Kidney (tissue), 14 donors: ENCODE data around the gene AP1M1. TPM values are rescaled to one million over a fixed set of nuclear protein-coding genes. Genes with fewer than 3 reads are reported as not detected.
A peak's percentile ranks its signal among the peaks of the same experiment; 100 is the strongest.

ENCODE experiments used
- DNase-seq, 5 donors: peaks; one replicate each; pipeline ENCODE4 v3.0.0-alpha.2; 2013 to 2020
- FAIRE-seq: peaks from 2 replicates; lab custom pipeline; 2012; peaks lifted over from hg19 to GRCh38; lab: Jason Lieb, UNC
- H3K27ac ChIP-seq, 2 donors: one replicate each; pipeline ENCODE4 v1.7.0; 2013; ENCODE audit warnings: low read depth in 2 of 2, low read length in 2 of 2, inconsistent platforms in 1 of 2
- H3K27me3 ChIP-seq: one replicate; pipeline ENCODE4 v1.7.1; 2013; ENCODE audit warnings: low read length, inconsistent platforms; ENCODE audit not compliant: control insufficient read depth, insufficient read depth
- H3K36me3 ChIP-seq, 3 donors: one replicate each; pipeline versions ENCODE4 v1.7.0 to v1.7.1; 2013; ENCODE audit warnings: low read length in 3 of 3, control low read depth in 1 of 3, inconsistent platforms in 1 of 3; ENCODE audit not compliant: insufficient read depth in 3 of 3, control insufficient read depth in 2 of 3
- H3K4me1 ChIP-seq, 3 donors: one replicate each; pipeline versions ENCODE4 v1.7.0 to v1.7.1; 2013; ENCODE audit warnings: low read length in 3 of 3, inconsistent platforms in 1 of 3, low read depth in 1 of 3; ENCODE audit not compliant: control insufficient read depth in 2 of 3, insufficient read depth in 2 of 3
- H3K4me3 ChIP-seq, 3 donors: one replicate each; pipeline versions ENCODE4 v1.7.0 to v1.8.1; 2013; ENCODE audit warnings: low read length in 3 of 3, control low read depth in 1 of 3, inconsistent platforms in 1 of 3
- H3K9ac ChIP-seq, 3 donors: one replicate each; pipeline versions ENCODE4 v1.7.0 to v1.7.1; 2013; ENCODE audit warnings: low read length in 3 of 3, control low read depth in 1 of 3, inconsistent platforms in 1 of 3
- H3K9me3 ChIP-seq, 3 donors: one replicate each; pipeline versions ENCODE4 v1.7.0 to v1.7.1; 2013; ENCODE audit warnings: low read length in 3 of 3, control low read depth in 1 of 3, inconsistent platforms in 1 of 3; ENCODE audit not compliant: control insufficient read depth in 2 of 3, insufficient read depth in 1 of 3
- CTCF ChIP-seq: IDR thresholded peaks from 3 replicates; pipeline ENCODE4 v1.5.1; 2012; ENCODE audit warnings: mild to moderate bottlenecking, moderate library complexity, borderline replicate concordance; ENCODE audit not compliant: insufficient read depth; ENCODE audit errors: extremely low read depth
- intact Hi-C: fragments of 100-400 bp; cut with DNase I; formaldehyde crosslinking; loops from one replicate; pipeline ENCODE4 v1.11.1; 2022
- polyA plus RNA-seq: library from polyadenylated mRNA; stranded (reverse); fragments of 350-450 nt; fragmentation: Illumina TruSeq; extraction: RNeasy Lipid Tissue Mini Kit (QIAGEN cat#74804); gene quantifications from one replicate; pipeline ENCODE4 v1.2.3, GENCODE V29; 2014; ENCODE audit warnings: low read depth, low replicate concordance; ENCODE audit not compliant: insufficient read depth
- total RNA-seq: library from RNA; stranded (reverse); fragmentation: NEBNext Ultra II Directional; extraction: Animal tissue kit (Norgen Biotek cat#: 25700); gene quantifications from one replicate; pipeline ENCODE4 v1.2.1, GENCODE V29; 2021
- donor health status: control.
- donor health status: control.
- donor health status: control.
- donor health status: control.
- donor health status: control.
- donor health status: DM: yes; HTN: yes; CAD: no.
- donor health status: Normal renal cell carcinoma (clear cell type).

AP1M1 gene
- total and polyA plus RNA-seq, 2 donors from 2014 or later = 56.0 to 67.8 TPM

- H3K27ac ChIP-seq = no peak overlapping the region
- H3K9ac ChIP-seq = no peak overlapping the region
- FAIRE-seq = no peak
- TF ChIP-seq CTCF = no peak
- peaks cover 6 to 28% (median 26%) of the 10 kb centered on the region in 3 donors for H3K36me3 ChIP-seq
- intact Hi-C loops = no loop called here
- no peaks in the 10 kb centered on the region for H3K27me3 ChIP-seq
- DNase-seq = peak in 1 of 5 donors; percentile 46
- H3K9me3 ChIP-seq = no peaks in the 10 kb centered on the region
- H3K4me1 ChIP-seq = peaks cover 0 to 5% (median 0%) of the 10 kb centered on the region in 3 donors
- H3K4me3 ChIP-seq = no peak overlapping the region
Observed at GRCh38 chr19:16190198-16190597, 7.5 kb upstream of the AP1M1 start.

GRCh38 chr19:16190736-16191135, 7.0 kb upstream of the AP1M1 start:
- no peak overlapping the region for H3K27ac ChIP-seq
- H3K4me1 ChIP-seq = peaks cover 0 to 5% (median 0%) of the 10 kb centered on the region in 3 donors
- DNase-seq (no peak), FAIRE-seq (no peak)
- intact Hi-C loops = no loop called here
- no peak overlapping the region for H3K4me3 ChIP-seq
- H3K27me3 ChIP-seq = no peaks in the 10 kb centered on the region
- peaks cover 6 to 28% (median 26%) of the 10 kb centered on the region in 3 donors for H3K36me3 ChIP-seq
- TF ChIP-seq CTCF = no peak
- no peaks in the 10 kb centered on the region for H3K9me3 ChIP-seq
- H3K9ac ChIP-seq = no peak overlapping the region

GRCh38 chr19:16191216-16191908, 6.3 kb upstream of the AP1M1 start:
- no peak for FAIRE-seq
- Histone ChIP-seq H3K27me3 (no peaks in the 10 kb centered on the region), H3K9me3 (no peaks in the 10 kb centered on the region), H3K4me1 (peaks cover 0 to 5% (median 0%) of the 10 kb centered on the region in 3 donors), H3K4me3 (no peak overlapping the region), H3K36me3 (peaks cover 6 to 28% (median 26%) of the 10 kb centered on the region in 3 donors), H3K27ac (no peak overlapping the region), H3K9ac (no peak overlapping the region)
- no peak for TF ChIP-seq CTCF
- intact Hi-C loops = no loop called here
- DNase-seq = no peak

- FAIRE-seq (no peak), DNase-seq (no peak)
- Histone ChIP-seq H3K27ac (no peak overlapping the region), H3K9ac (no peak overlapping the region), H3K4me1 (peaks cover 0 to 8% (median 7%) of the 10 kb centered on the region in 3 donors), H3K4me3 (no peak overlapping the region), H3K9me3 (no peaks in the 10 kb centered on the region), H3K27me3 (no peaks in the 10 kb centered on the region), H3K36me3 (peaks cover 0 to 26% (median 24%) of the 10 kb centered on the region in 3 donors)
- no peak for TF ChIP-seq CTCF
- intact Hi-C loops = no loop called here
Observed at GRCh38 chr19:16193466-16193865, 4.2 kb upstream of the AP1M1 start.
